Transverse colon (tissue), 4 donors: Measurements from ENCODE around the gene ST6GAL2. TPM values are rescaled to one million over a fixed set of nuclear protein-coding genes. Genes with fewer than 3 reads are reported as not detected.

Experiments used
- DNase-seq: peaks from one replicate; pipeline ENCODE4 v3.0.0-alpha.2; 2019
- H3K27ac ChIP-seq, 4 donors: fragments of 200-600 bp; sonication (generic); 2 replicates each; pipeline ENCODE4 v1.5.1; 2016 to 2018; ENCODE audit warnings: inconsistent platforms in 4 of 4
- H3K27me3 ChIP-seq: fragments of 200-600 bp; sonication (generic); 2 replicates; pipeline ENCODE4 v1.5.1; 2017; ENCODE audit warnings: inconsistent platforms
- H3K36me3 ChIP-seq, 4 donors: fragments of 200-600 bp; sonication (generic); 2 replicates each; pipeline ENCODE4 v1.5.1; 2017 to 2019; ENCODE audit warnings: inconsistent platforms in 4 of 4
- H3K4me1 ChIP-seq, 4 donors: fragments of 200-600 bp; sonication (generic); 2 replicates each; pipeline ENCODE4 v1.5.1; 2017 to 2020; ENCODE audit warnings: inconsistent platforms in 4 of 4
- H3K4me3 ChIP-seq, 4 donors: fragments of 200-600 bp; sonication (generic); 1 replicate in 1 of 4; 2 replicates in 3 of 4; pipeline versions ENCODE4 v1.5.1 to v1.6.1; 2017 to 2019; ENCODE audit warnings: inconsistent platforms in 4 of 4
- H3K9me3 ChIP-seq, 2 donors: fragments of 200-600 bp; sonication (generic); 2 replicates each; pipeline ENCODE4 v1.5.1; 2017 to 2019; ENCODE audit warnings: inconsistent platforms in 2 of 2
- CTCF ChIP-seq, 5 experiments: fragments of 200-600 bp in 3 of 5; fragments of 450-650 bp in 2 of 5; sonication (generic) in 3 of 5; IDR thresholded peaks; 1 replicate in 2 of 5; 2 replicates in 3 of 5; pipeline ENCODE4 v1.5.1; 2016 to 2017; ENCODE audit warnings: antibody characterized with exemption in 5 of 5, inconsistent platforms in 3 of 5, mild to moderate bottlenecking in 2 of 5, moderate library complexity in 1 of 5
- EP300 ChIP-seq: sonication (generic); formaldehyde crosslinking; IDR thresholded peaks from one replicate; pipeline ENCODE4 v1.6.1; 2017; ENCODE audit warnings: antibody characterized with exemption, low read depth
- POLR2A ChIP-seq: fragments of 450-650 bp; IDR thresholded peaks from one replicate; pipeline ENCODE4 v1.6.1; 2016; ENCODE audit warnings: antibody characterized with exemption, mild to moderate bottlenecking, moderate library complexity
- POLR2AphosphoS5 ChIP-seq, 3 donors: sonication (generic); formaldehyde crosslinking; IDR thresholded peaks; one replicate each; pipeline ENCODE4 v1.6.1; 2016; ENCODE audit warnings: antibody characterized with exemption in 3 of 3
- WGBS, 2 donors: methylation state at CpG; one replicate each; pipeline ENCODE4 v1.1.5; 2018; ENCODE audit warnings: low coverage in 1 of 2; 5-methylcytosine and 5-hydroxymethylcytosine counted together
- in situ Hi-C, 4 donors: fragments of 200-750 bp; cut with MboI; loops; one replicate each; pipeline versions ENCODE4 v1.15.0 to v1.15.1; 2017; ENCODE audit warnings: low sequenced_read_pairs in 3 of 4, low pct_ligation_motif_present in 1 of 4, low pct_unique_long_range_greater_than_20kb in 1 of 4
- intact Hi-C: fragments of 100-400 bp; cut with DNase I; formaldehyde crosslinking; loops from one replicate; pipeline ENCODE4 v1.15.1; 2023; ENCODE audit warnings: low total_unique reads
- total RNA-seq, 4 donors: library from RNA; depleted of rRNA; stranded (reverse); fragments of >200 nt; gene quantifications; one replicate each; pipeline ENCODE4 v1.1.0, GENCODE V29; 2016

The ST6GAL2 gene
- total RNA-seq, 4 donors from 2014 or later: 0.16 to 2.0 (median 0.51) TPM

GRCh38 chr2:106851881-106852501 lies 34.0 kb downstream of the ST6GAL2 start:
- Histone ChIP-seq H3K27me3 (no peaks in the 10 kb centered on the region), H3K27ac (peak overlapping the region in 2 of 4 donors; percentile 5 to 8), H3K4me1 (peaks cover 0 to 5% (median 3%) of the 10 kb centered on the region in 4 donors), H3K4me3 (no peak overlapping the region), H3K9me3 (no peaks in the 10 kb centered on the region), H3K36me3 (no peaks in the 10 kb centered on the region)
- 68 to 91% methylated on average over 3 to 11 of the region's 11 CpGs for WGBS, 2 donors
- intact Hi-C loops: no loop called here
- in situ Hi-C loops: no loop called here
- no peak for DNase-seq
- TF ChIP-seq CTCF (IDR thresholded peaks at IDR 0.05) (no peak), POLR2AphosphoS5 (IDR thresholded peaks at IDR 0.05) (no peak), POLR2A (no peak), EP300 (no peak)

GRCh38 chr2:106851087-106851874 lies 34.7 kb downstream of the ST6GAL2 start:
- H3K4me3 ChIP-seq: no peak overlapping the region

GRCh38 chr2:106849253-106849652 lies 36.7 kb downstream of the ST6GAL2 start:
- WGBS, 2 donors: 87 to 100% methylated on average over 2 of the region's 2 CpGs
- in situ Hi-C loops (no loop called here), intact Hi-C loops (no loop called here)
- H3K4me1 ChIP-seq: peaks cover 0 to 5% (median 3%) of the 10 kb centered on the region in 4 donors
- no peak overlapping the region for H3K27ac ChIP-seq
- TF ChIP-seq POLR2A (no peak), CTCF (IDR thresholded peaks at IDR 0.05) (no peak), POLR2AphosphoS5 (IDR thresholded peaks at IDR 0.05) (no peak), EP300 (no peak)
- no peak for DNase-seq
- H3K27me3 ChIP-seq: no peaks in the 10 kb centered on the region
- no peak overlapping the region for H3K4me3 ChIP-seq
- H3K9me3 ChIP-seq: no peaks in the 10 kb centered on the region
- no peaks in the 10 kb centered on the region for H3K36me3 ChIP-seq

More at GRCh38 chr2:106851087-106851874, 34.7 kb downstream of the ST6GAL2 start:
- no peaks in the 10 kb centered on the region for H3K27me3 ChIP-seq
- TF ChIP-seq EP300: no peak
- TF ChIP-seq POLR2AphosphoS5 (IDR thresholded peaks at IDR 0.05): no peak
- TF ChIP-seq POLR2A: no peak
- TF ChIP-seq CTCF (IDR thresholded peaks at IDR 0.05): no peak
- H3K9me3 ChIP-seq: no peaks in the 10 kb centered on the region
- no peak for DNase-seq
- in situ Hi-C loops: no loop called here
- H3K4me1 ChIP-seq: peaks cover 0 to 5% (median 3%) of the 10 kb centered on the region in 4 donors
- no peaks in the 10 kb centered on the region for H3K36me3 ChIP-seq
- H3K27ac ChIP-seq: peak overlapping the region in 2 of 4 donors; percentile 8 to 10
- intact Hi-C loops: no loop called here
- 40 to 52% methylated on average over 5 to 7 of the region's 7 CpGs for WGBS, 2 donors

- H3K9me3 ChIP-seq: no peaks in the 10 kb centered on the region
- H3K4me3 ChIP-seq: no peak overlapping the region
- H3K4me1 ChIP-seq: peaks cover 0 to 5% (median 3%) of the 10 kb centered on the region in 4 donors
- no peaks in the 10 kb centered on the region for H3K36me3 ChIP-seq
- WGBS, 2 donors: 57 to 58% methylated on average over 1 to 2 of the region's 2 CpGs
- no peaks in the 10 kb centered on the region for H3K27me3 ChIP-seq
- intact Hi-C loops (no loop called here), in situ Hi-C loops (no loop called here)
- TF ChIP-seq POLR2AphosphoS5 (IDR thresholded peaks at IDR 0.05) (no peak), CTCF (IDR thresholded peaks at IDR 0.05) (no peak)
- DNase-seq: no peak
- no peak overlapping the region for H3K27ac ChIP-seq
Observed at GRCh38 chr2:106847366-106847765, 38.6 kb downstream of the ST6GAL2 start.
